ENCODE results near the gene STC2. TPM values are rescaled to one million over a fixed set of nuclear protein-coding genes. Genes with fewer than 3 reads are reported as not detected.
"Not testable (repeated sequence)": the region's sequence is repeated elsewhere in the genome, so short reads cannot be mapped to it uniquely, and the experiment has no call there.

The STC2 gene
- total RNA-seq, 2 donors from 2014 or later = 4.2 to 39.5 TPM

- no peak for DNase-seq (ENCODE audit: low spot score in 2 of 2)
- H3K27ac Mint-ChIP-seq = peak overlapping the region in 1 of 2 donors; percentile 29
- no peaks in the 10 kb centered on the region for H3K36me3 Mint-ChIP-seq
- H3K9me3 Mint-ChIP-seq = no peaks in the 10 kb centered on the region
- ATAC-seq = no peak
Measured at GRCh38 chr5:173291722-173292658, 36.2 kb downstream of the STC2 start.

GRCh38 chr5:173290477-173291131 lies 37.6 kb downstream of the STC2 start:
- ATAC-seq (no peak), DNase-seq (ENCODE audit: low spot score in 2 of 2) (no peak)
- H3K9me3 Mint-ChIP-seq = no peaks in the 10 kb centered on the region
- H3K36me3 Mint-ChIP-seq = no peaks in the 10 kb centered on the region
- no peak overlapping the region for H3K27ac Mint-ChIP-seq

GRCh38 chr5:173289372-173289771 lies 38.8 kb downstream of the STC2 start:
- H3K9me3 Mint-ChIP-seq = peaks cover 6% of the 10 kb centered on the region in 2 donors
- DNase-seq (ENCODE audit: low spot score in 2 of 2) = no peak
- no peak for ATAC-seq
- peaks cover 0 to under 1% of the 10 kb centered on the region in 2 donors for H3K36me3 Mint-ChIP-seq
- no peak overlapping the region for H3K27ac Mint-ChIP-seq

GRCh38 chr5:173288632-173289031 lies 39.6 kb downstream of the STC2 start:
- H3K9me3 Mint-ChIP-seq = peaks cover 9% of the 10 kb centered on the region in 2 donors
- no peak for DNase-seq (ENCODE audit: low spot score in 2 of 2)
- H3K27ac Mint-ChIP-seq = no peak overlapping the region
- ATAC-seq = no peak
- peaks cover 0 to 5% of the 10 kb centered on the region in 2 donors for H3K36me3 Mint-ChIP-seq

- ATAC-seq (no peak), DNase-seq (ENCODE audit: low spot score in 2 of 2) (no peak)
- Mint-ChIP-seq H3K36me3 (peaks cover 0 to 5% of the 10 kb centered on the region in 2 donors), H3K9me3 (peaks cover 9% of the 10 kb centered on the region in 2 donors), H3K27ac (peak overlapping the region in 1 of 2 donors; percentile 25)
Measured at GRCh38 chr5:173287086-173287485, 41.1 kb downstream of the STC2 start.

GRCh38 chr5:173284343-173284958 lies 43.8 kb downstream of the STC2 start:
- H3K27ac Mint-ChIP-seq; H3K9me3 Mint-ChIP-seq; H3K36me3 Mint-ChIP-seq; DNase-seq (ENCODE audit: low spot score in 2 of 2); ATAC-seq: not testable (repeated sequence)

GRCh38 chr5:173283318-173284288 lies 44.6 kb downstream of the STC2 start:
- H3K36me3 Mint-ChIP-seq = peaks cover 0 to 5% of the 10 kb centered on the region in 2 donors
- H3K27ac Mint-ChIP-seq = no peak overlapping the region
- DNase-seq (ENCODE audit: low spot score in 2 of 2) = peak; percentile 65 to 83
- ATAC-seq = peak; percentile 89 to 98
- H3K9me3 Mint-ChIP-seq = peaks cover 9% of the 10 kb centered on the region in 2 donors

- no peak for ATAC-seq
- H3K36me3 Mint-ChIP-seq = peaks cover 0 to 5% of the 10 kb centered on the region in 2 donors
Measured at GRCh38 chr5:173282916-173283315, 45.3 kb downstream of the STC2 start.

GRCh38 chr5:173281910-173282309 lies 46.3 kb downstream of the STC2 start:
- ATAC-seq (no peak), DNase-seq (ENCODE audit: low spot score in 2 of 2) (no peak)
- peaks cover 9% of the 10 kb centered on the region in 2 donors for H3K9me3 Mint-ChIP-seq
- H3K36me3 Mint-ChIP-seq = peaks cover 0 to 5% of the 10 kb centered on the region in 2 donors
- no peak overlapping the region for H3K27ac Mint-ChIP-seq

More at GRCh38 chr5:173282916-173283315, 45.3 kb downstream of the STC2 start:
- Mint-ChIP-seq H3K27ac (no peak overlapping the region), H3K9me3 (peaks cover 9% of the 10 kb centered on the region in 2 donors)
- DNase-seq (ENCODE audit: low spot score in 2 of 2) = no peak

GRCh38 chr5:173279166-173279565 lies 49.0 kb downstream of the STC2 start:
- Mint-ChIP-seq H3K36me3 (peaks cover 0 to 8% of the 10 kb centered on the region in 2 donors), H3K27ac (no peak overlapping the region), H3K9me3 (peaks cover 1 to 6% of the 10 kb centered on the region in 2 donors)
- ATAC-seq = no peak
- DNase-seq (ENCODE audit: low spot score in 2 of 2) = no peak

GRCh38 chr5:173278641-173279040 lies 49.6 kb downstream of the STC2 start:
- H3K9me3 Mint-ChIP-seq = peaks cover 0 to 4% of the 10 kb centered on the region in 2 donors
- no peak for DNase-seq (ENCODE audit: low spot score in 2 of 2)
- no peak for ATAC-seq
- H3K36me3 Mint-ChIP-seq = peaks cover 0 to 6% of the 10 kb centered on the region in 2 donors
- no peak overlapping the region for H3K27ac Mint-ChIP-seq

- no peak for ATAC-seq
- Mint-ChIP-seq H3K27ac (no peak overlapping the region), H3K36me3 (peaks cover 0 to 6% of the 10 kb centered on the region in 2 donors), H3K9me3 (peaks cover 0 to 4% of the 10 kb centered on the region in 2 donors)
- no peak for DNase-seq (ENCODE audit: low spot score in 2 of 2)
Measured at GRCh38 chr5:173278172-173278571, 50.0 kb downstream of the STC2 start.

- Mint-ChIP-seq H3K9me3 (peaks cover 0 to 4% of the 10 kb centered on the region in 2 donors), H3K27ac (no peak overlapping the region), H3K36me3 (peaks cover 0 to 6% of the 10 kb centered on the region in 2 donors)
- DNase-seq (ENCODE audit: low spot score in 2 of 2) = no peak
- ATAC-seq = no peak
Measured at GRCh38 chr5:173274771-173275170, 53.4 kb downstream of the STC2 start.

GRCh38 chr5:173271419-173271818 lies 56.8 kb downstream of the STC2 start:
- ATAC-seq (no peak), DNase-seq (ENCODE audit: low spot score in 2 of 2) (no peak)
- Mint-ChIP-seq H3K27ac (no peak overlapping the region), H3K9me3 (peaks cover 0 to 4% of the 10 kb centered on the region in 2 donors), H3K36me3 (peaks cover 0 to 6% of the 10 kb centered on the region in 2 donors)

- no peak for ATAC-seq
- no peaks in the 10 kb centered on the region for H3K9me3 Mint-ChIP-seq
Measured at GRCh38 chr5:173268750-173269432, 59.3 kb downstream of the STC2 start.

More at GRCh38 chr5:173268750-173269432, 59.3 kb downstream of the STC2 start:
- no peak for DNase-seq (ENCODE audit: low spot score in 2 of 2)
- Mint-ChIP-seq H3K36me3 (no peaks in the 10 kb centered on the region), H3K27ac (no peak overlapping the region)

Data from activated naive CD4-positive, alpha-beta T cell treated with anti-CD3 and anti-CD28 coated beads, Interleukin-2, amount 50 U/mL, for 72 hours (primary cell).